Measurements from ENCODE around the gene NGEF.

DNA sequence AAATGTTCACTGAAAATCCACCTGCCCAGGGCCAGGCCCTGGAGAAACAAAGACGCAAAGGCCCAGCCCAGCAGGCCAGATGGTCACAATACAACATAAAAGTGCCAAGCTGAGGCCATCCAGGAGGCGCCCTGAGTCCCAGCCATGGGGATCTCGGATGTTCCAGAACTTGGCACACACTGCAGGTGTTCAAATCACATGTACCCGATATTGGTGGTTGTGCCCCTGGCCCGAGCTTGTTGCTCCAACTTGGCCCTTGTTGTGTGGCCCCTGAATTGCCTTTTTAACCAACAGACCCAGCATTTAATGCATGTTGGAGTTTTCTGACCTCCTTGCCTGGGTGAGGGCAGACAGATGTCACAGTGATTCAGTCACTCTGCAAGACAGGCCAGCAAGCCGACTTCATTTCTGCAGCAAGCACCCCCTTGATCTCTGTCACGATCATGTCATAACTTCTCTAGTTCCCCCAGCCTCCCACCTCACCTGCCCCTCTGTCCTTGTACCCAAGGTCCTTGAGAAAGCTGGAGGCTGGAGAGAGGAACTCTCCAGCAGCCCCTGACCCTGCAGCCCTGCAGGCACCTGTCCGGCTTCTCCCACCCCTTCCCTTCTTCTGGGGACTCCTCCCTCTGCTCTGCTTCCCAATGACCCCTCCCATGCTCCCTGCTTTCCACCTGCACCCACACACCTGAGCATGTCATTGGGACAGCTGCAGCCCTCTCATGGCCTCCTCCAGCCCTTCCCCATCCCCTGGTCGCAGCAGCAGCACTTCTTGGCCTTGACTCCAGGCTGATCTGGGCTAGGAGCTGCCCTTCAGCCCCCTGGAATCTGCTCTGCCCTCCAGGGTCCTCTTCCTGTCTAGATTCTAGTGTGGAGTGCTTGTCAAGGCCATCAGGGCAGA is 9.1 kb downstream of the NGEF start:
- TF ChIP-seq EP300 (IDR thresholded peaks at IDR 0.05), result no peak
- TF ChIP-seq, protein P1, sequence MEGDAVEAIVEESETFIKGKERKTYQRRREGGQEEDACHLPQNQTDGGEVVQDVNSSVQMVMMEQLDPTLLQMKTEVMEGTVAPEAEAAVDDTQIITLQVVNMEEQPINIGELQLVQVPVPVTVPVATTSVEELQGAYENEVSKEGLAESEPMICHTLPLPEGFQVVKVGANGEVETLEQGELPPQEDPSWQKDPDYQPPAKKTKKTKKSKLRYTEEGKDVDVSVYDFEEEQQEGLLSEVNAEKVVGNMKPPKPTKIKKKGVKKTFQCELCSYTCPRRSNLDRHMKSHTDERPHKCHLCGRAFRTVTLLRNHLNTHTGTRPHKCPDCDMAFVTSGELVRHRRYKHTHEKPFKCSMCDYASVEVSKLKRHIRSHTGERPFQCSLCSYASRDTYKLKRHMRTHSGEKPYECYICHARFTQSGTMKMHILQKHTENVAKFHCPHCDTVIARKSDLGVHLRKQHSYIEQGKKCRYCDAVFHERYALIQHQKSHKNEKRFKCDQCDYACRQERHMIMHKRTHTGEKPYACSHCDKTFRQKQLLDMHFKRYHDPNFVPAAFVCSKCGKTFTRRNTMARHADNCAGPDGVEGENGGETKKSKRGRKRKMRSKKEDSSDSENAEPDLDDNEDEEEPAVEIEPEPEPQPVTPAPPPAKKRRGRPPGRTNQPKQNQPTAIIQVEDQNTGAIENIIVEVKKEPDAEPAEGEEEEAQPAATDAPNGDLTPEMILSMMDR (IDR thresholded peaks at IDR 0.05), result no peak
